HG03457 (cell line): ENCODE data around the gene TGFBI.

Experiments used
- ATAC-seq: cut with Tn5 transposase; IDR thresholded peaks from one replicate; pipeline ENCODE4 v1.9.1; 2021; ENCODE audit warnings: moderate number of reproducible peaks; ENCODE audit not compliant: unreplicated experiment

TGFBI gene

DNA sequence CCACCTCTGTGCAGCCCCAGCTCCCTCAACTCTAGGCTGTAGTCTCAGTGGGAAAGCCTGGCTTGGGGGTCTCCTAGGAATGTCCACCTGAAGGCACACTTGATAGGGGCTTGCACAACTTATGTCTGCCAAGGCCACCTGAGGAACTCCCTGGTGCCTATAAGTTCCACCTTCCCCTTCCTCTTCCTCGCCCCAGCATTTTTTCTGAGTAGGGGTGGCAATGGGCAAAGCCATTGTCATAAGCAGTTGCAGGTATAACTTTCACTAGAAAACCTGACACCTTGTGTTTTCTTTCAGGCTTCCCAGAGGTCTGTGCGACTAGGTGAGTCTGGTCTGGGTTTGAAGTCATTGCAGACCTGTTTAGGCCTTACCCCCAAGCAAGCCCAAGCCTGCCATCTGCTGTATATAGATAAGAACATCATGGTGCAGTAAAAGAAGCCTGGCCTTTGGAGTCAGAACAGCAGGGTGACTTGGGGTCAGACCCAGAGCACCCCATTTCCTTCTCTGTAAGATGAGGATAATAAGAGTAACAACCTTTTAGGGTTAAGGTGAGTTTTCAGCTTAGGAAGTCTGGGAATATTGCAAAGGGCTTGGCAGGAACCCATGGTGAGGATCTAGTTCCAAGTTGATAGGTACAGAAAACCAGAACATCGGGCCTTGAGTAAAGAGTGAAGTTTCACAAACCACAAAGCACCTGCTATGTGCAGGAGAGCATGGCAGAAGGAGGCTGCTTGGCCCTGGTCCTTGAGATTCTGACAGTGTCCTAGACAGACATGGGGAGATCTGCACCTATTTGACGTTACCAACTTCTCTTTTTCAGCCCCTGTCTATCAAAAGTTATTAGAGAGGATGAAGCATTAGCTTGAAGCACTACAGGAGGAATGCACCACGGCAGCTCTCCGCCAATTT is 33.8 kb downstream of the TGFBI start:
- peak; percentile 68 for ATAC-seq

DNA sequence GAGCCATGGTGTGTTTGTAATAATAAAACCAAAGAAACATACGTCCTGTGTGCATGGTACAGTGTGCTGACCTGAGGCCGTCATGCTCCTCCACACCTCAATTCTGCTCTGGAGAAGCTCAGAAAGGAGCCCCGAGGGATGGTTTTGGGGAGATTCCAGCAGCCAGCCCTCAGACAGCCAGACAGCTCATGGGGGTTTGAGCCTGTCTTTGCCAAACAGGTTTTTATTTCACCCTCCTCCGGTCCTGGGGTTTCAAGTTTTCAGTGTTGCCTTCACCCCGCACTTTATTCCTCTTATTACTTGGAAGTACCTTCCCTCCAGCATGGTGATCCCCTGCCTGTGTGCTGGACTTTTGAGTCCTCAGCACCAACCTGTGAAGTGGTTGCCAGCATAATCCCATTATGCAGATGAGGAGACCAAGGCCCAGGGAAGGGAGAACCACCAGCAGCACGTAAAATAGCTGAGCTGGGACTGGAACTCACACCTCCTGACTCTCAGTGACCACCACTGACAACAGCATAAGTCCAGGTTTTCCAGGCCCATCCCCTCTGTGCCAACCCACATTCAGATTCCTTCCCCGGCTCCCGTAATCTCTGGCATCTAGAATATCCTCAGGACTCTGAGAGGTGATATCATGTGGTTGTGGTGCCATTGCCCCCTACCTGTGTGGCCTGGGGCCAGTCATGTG is 35.1 kb downstream of the TGFBI start:
- ATAC-seq: no peak

DNA sequence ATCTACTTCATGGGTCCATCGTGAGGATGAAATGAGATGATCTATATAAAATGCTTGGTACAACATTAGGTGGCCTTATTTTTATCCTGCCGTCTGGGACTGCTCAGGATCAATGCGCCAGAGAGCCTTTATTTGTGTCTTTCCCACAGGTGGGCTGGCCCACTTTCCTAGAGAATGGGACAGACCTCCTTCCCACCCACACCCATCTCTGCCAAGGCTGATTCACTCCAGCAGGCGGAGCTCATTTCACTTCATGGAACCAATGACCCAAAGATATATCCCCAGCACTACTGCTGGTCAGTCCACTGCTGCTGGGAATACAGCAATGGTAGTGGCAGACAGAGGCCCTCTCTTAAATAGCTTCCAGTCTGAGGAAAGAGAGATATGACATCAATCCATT is 35.7 kb downstream of the TGFBI start:
- no peak for ATAC-seq

DNA sequence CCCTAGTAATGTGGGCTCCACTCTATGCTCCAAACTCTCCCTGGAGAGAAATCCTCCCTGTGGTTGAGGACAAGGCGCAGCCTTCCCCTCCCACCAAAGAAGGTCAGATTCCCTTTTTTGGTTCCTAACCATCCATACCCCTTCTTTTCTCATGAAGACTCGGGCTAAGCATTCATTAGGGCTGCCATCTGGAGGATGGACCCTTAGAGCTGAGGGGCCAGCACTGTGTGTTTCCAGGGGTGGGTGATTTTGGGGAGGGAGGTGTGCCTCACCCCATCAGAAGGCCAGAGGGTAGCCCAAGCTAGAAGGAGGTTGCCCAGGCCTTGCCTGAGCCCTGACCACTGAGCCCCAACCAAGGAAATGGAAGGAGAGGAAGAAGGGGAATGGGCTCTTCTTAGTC is 36.8 kb downstream of the TGFBI start:
- ATAC-seq: no peak

DNA sequence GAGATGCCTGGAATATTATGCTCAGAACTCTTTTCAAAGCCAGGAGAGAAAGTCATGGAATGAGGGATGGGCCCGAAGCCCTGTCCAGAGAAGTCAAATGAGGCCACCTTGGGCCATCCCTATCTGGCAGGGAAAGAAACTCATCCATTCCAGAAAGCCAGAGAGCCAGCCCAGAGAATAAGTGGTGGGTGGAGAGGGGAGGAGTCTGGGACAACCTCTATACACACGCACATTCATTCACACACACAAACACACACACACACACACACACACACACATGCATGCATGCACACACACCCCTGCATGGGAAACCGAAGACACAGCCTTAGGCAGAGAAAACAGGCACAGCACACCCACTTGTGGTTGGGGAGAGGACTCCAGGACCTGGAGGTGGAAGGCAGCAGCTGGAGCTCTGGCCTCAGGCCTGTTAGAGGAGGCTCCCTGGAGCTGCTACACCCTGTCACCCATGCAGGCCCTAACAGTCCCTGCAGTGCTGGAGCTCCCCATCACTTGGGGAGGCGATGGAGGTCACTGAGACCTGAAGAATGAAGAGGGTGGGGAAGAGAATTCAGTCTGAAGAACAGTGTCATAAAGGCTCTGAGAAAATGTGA is 38.0 kb downstream of the TGFBI start:
- ATAC-seq: no peak

DNA sequence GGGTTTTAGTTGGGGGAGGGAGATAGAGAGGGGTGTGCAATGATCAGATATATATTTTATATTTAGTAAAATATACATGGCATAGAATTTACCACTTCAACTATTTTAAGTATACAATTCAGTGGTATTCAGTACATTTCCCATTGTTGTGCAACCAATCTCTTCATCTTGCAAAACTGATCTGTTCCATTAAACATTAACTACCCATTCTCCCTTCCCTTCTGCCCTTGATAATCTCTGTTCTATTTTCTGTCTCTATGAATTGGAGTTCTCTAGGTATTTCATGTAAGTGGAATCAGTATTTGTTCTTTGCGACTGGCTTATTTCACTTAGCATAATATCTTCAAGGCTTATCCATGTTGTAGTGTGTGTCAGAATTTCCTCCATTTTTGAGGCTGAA is 38.6 kb downstream of the TGFBI start:
- ATAC-seq: no peak

DNA sequence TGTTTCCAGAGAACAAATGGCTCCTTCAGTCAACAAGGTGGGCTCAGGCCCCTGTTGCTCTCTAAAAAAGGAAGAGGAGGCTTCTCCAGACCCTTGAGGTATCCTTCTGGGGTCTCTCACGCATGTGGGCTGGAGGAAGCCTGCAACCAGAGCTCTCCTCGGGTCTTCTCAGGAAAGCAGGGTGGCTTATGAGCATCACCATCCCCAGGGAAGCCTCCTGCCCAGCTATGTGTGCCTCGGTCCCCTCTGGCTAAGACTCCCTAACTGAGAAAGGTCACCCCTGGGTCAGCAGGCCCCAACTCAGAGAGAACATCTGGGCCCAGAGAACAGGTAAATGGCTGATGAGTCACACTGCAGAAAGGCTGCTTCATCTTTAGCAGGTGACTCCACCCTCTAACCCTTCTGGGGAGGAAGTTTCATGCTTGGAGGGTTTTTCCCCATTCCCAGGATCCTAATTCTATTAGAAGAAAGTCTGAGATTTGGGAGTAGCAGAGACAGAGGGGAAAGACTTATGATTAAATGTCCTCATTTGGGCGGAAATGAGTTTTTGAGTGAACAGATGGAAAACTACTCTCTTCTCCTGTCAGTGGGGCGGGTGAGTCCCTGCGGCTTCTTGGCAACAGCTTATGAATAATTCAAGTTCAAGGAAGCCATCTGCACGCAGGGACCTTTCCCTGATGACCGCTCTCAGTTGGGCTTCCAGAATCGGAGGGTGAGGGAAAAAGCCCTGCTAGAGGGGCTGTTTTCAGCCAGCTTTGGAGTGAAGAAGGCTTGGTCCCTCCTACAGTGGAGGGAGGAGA is 41.9 kb downstream of the TGFBI start:
- ATAC-seq: no peak

DNA sequence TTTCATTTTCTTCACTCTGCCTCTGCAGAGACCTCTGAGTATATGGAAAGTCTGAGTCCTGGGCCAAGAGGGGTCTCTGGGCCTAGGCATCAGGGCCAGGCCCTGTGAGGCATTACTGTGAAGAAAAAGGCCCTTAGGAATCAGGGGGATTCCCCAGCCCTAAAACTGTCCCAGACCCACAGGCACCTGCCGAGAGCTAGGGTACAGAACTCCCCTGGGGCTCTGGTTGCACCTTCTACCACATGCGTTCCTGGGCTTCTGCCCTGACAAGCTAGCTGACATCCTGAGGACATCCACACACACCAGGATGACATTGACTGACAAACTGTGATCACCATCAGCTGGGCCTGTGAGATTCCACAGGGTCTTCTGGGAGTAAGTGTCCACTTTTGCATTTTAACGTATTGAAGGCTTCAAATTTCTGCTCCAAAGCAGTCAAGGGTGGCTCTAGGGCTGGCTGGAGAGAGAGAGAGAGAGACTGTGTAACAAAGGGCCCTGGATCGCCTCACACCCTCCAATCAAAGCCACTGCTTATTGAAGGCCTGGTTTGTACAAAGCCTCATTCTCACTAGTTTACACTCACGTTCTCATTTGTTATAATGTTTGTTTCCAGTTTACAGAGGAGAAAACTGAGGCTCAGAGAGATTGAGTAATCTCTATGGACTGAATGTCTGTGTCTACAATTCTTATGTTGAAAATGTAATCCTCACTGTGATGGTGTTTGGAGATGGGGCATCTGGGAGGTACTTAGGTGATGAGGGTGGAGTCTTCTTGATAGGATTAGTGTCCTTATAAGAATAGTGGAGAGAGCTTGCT is 45.1 kb downstream of the TGFBI start:
- peak; percentile 64 for ATAC-seq

DNA sequence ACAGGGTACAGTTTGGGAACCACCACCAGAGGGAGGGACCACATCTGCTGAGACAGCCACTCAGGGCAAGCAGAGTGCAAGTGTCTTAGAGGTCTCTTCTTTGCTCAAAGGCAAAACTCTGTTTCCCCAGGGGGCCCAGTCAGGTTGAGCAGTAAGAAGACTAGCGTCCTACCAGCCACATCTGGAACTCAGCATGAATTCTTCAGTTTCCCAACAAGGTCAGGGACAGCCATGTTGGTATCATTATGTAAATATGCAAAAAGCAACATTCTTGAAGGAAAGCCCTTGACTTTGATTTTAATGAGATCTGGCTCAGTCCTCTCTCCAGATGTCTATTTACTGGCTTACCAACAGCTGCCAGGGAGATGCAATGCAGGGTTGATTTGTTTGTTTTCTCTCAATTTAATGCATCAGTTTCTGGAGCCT is 46.7 kb downstream of the TGFBI start:
- no peak for ATAC-seq

DNA sequence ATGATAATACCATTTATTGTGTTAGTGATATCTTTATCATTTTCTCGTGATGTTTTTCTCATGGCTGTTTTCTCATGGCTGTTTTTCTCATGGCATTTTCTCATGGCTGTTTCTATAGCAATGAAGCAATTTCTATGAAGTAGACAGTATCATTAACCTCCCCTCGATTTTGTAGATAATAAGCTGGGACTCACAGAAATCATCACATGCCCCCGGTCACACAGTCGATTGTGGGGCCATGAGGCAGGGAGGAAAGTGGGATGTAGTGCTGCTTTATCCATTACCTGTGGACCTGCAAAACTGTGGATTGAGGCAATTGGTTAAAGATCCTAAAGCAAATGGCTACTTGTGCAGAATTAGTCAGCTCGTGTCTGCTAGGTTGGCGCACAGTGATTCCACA is 47.3 kb downstream of the TGFBI start:
- no peak for ATAC-seq

DNA sequence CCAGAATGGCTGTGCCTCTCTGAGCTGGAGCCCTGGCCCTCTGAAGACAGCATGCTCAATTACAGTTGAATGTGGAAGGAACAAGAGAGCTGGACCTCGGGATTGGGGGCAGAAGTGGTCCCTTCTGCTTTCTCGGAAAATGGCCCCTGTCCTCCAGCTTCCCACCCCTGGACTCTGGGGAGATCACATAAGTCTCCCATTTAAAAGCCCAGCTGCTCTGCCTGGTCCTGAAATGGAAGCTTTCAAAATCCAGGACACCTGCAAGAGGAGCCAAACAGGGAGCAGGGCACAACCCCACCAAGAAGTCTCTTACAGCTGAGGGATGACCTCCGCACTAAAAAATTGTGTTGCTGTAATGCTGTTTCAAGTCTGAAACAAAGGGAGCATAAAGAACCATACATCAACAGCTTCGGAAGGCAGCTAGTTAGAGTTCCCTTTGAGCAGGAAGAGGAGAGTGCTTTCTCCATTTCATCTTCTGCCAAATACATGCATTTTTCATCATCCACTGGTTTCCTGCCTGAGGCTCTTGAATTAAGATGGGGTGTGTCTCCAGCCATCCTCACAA is 48.2 kb downstream of the TGFBI start:
- no peak for ATAC-seq

DNA sequence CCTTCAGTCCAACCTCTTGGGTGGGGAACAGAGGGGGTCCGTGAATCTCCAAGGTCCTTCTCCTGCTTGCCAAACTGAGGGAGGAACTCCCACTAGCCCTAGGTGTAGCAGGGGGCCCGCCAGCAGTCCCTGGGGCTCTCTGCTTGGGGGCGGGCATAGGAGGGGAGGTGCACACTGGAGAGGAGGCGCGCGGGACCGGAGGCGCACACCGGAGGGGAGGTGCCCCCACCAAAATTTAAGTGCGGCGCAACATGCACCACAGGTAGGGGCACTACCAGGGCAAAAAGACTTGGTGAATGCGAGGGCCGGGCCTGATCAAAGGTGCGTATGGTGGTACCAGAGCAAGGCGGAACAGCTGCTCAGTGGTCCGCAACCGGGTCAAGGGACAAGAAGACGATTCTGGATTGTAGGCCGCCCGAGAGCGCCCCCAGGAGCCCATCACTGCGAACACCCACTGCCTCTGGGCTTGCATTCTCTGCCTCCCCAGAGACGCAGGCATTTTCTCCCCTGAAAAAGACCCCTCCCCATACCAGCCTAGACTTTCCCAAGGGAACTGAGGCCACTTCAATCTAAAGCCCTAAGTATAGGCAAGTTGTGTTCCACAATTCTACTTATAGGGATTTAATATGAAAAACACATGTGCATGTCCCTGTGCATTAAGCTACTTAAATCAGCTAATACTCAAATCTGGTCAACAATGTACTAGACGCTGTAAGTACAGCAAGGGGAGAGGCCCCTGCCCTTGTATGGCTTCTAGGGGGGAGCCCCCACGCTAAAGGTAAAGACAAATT is 50.6 kb downstream of the TGFBI start:
- ATAC-seq: no peak

DNA sequence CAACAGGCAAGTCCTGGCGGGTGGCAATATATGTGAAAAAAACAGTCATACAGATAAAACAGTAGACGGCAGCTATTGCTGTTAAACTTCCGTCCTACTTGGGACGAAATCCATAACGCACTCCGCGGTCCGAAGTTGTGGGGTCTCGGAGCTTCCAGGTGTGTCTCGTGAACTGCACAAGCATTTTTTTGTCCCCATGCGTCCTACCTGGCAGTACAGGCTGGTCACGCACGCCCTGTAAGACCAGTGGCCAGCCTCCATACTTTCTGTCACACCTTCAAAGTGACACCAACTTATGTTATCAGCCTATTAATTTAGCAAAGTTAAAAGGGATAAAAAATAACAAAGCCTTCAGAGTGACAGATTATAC is 51.3 kb downstream of the TGFBI start:
- no peak for ATAC-seq

DNA sequence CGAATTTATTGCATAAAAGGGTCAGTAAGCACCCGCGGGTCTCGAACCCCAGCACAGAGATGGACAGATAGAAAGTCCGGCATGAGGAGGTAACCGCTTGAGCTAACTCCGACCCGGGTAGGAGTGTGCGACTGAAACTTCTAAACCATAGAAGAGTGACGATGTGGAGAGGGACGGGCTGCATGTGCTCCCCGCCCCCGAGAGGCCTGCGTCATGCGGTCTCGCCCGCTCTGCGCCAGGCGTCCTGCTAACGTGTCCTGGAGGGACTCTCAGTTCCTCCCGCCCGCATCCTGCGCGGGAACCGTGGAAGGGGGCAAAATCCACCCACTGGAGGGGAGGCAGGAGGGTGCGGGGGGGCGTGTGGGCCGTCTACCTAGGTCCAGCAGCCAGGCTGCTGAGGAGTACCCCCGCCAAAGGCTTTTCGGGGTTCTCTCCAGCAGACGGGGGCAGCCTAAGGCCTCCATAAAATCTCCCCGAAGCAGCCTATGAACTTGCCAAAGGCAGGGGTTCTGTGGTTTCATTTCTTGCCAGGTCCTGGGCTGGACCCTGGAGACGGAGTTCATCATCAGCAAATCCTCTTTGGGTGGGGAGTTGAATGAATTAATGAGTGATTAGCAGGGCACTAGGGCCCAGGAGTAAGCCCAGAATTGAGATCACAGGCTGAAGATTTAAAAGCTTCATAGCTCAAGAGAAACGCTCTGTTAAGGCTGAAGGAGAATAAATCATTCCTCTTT is 51.9 kb downstream of the TGFBI start:
- ATAC-seq: peak; percentile 86

DNA sequence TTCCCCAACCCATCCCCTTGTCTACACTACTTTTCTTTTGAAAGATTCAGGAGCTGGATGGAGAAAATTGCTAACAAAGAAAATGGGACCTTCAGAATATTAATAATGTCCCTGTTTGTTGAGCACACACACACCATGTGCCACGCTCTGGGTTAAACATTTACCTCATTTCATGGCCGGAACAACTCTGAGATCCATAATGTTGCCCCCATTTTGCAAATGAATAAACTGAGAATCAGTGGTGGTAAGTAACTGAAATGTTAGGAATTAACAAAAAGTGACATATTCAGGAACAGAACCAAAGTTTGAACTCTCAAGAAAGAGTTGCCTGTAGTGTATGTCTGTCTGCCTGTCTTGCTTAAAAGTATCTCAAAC is 52.4 kb downstream of the TGFBI start:
- no peak for ATAC-seq

DNA sequence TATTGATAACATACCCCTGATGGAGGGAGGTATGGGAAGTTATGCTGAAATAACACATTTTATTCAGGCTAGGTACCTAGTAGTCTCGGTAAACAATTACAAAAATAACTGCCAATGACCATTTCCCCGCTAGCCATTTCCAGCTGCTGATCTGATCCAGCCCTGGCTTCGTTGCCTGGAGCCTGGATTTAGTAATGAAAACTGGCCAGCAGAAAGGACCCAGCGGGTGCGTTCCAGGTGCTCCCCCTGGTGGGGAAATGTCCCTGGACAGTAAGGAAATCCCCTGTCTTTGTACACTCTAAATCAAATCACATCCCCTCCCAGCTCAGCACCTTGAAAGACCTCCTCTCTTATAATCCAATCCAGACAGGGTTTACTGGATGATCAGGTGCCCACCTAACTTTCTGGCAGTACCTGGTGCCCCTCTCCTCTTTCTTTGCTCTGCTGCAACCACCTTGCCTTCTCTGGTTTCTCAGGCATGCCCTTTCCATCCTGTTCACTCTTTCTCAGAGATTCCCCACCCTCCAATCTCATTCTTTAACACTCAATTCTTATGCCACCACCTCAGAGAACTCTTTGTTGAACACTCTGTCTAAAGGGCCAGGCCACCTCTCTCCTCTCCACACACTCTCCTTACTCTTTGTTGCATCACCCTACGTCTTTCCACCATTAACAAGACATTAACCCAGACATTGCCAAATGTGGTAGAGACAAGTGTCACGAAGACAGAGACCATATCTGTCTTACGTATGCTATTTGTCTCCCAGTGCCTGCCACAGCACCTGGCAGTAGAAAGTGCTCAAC is 53.8 kb downstream of the TGFBI start:
- ATAC-seq: no peak

DNA sequence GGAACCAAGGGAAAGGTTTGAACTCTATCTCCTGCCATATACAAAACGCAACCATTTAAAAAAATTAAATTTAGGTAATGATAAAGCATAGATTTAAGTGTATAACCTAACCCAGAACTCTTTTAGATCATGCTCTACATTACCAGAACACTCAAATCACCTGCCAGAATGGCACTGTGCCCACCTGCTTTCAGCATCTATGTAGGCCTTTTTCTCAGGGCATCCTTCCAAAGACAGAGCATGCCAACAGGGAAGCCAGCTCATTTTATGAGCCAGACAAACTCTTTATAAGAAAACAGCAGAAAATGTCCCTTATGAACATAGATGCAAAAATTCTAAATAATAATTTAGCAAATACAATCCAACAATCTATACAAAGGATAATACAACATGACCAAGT is 55.9 kb downstream of the TGFBI start:
- no peak for ATAC-seq
